Measurements from ENCODE around the gene GRIPAP1.

The GRIPAP1 gene

GRCh38 chrX:48969471-48969870, 32.6 kb downstream of the GRIPAP1 start:
- TF ChIP-seq CTCF (conservative IDR thresholded peaks at IDR 0.05) (no peak), ZFX (IDR thresholded peaks at IDR 0.05) (no peak)
- H3K27ac ChIP-seq: no peak overlapping the region

DNA sequence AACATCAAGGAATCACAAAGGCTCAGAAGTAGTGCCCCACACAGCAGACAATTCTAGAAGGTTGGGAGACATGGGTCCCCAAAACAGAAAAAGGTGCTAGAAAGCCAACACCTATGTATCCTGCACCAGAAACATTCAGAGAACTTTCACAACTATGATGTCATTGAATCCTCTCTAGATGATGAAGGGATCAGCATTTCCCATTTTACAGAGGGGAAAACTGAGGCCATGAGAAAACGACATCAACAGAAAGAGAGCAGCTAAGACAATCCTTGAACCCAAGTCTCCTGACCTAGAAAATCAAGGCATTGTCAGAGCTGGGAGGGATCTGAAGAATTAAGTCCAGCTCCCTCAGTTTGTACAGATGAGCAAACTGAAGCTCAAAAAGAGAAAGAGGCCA, 33.7 kb downstream of the GRIPAP1 start:
- TF ChIP-seq ZFX (IDR thresholded peaks at IDR 0.05): no peak
- no peak for TF ChIP-seq CTCF (conservative IDR thresholded peaks at IDR 0.05)
- H3K27ac ChIP-seq: no peak overlapping the region

DNA sequence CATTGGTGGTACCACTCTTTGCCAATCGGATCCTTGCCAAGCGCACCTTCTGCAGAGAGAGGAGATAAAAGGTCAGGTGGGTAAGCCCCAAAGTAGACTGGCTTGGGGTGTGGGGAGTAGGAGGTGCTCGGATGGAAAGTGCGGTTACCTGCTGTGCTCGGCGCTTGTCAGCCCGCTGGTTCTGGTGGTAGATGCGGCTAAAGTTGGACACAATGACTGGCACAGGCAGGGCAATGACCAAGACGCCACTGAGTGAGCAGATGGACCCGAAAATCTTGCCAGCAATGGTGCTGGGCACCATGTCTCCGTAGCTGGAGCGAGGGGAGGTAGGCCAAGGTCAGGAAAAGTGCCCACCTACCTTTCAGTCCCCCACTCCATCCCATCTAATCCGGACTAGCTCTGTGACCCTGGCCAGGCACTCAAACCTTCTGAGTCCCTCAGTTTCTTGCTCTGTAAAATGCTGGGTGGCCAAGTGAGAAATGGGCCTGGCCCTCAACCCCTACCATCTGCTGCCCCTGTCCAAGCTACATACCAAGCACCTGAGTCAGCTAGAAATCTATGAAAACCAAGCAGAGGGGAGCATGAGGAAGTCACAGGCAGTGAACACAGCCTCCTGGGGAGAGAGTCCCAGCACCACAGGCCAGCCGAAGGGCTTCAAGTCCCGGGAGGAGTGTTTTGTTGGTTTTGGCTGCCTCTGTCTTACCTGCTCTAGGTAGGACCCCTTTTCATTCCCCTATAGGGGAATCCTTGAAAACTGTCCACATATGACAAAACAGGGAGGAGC, 35.1 kb downstream of the GRIPAP1 start:
- TF ChIP-seq ZFX (IDR thresholded peaks at IDR 0.05): no peak
- no peak for TF ChIP-seq CTCF (conservative IDR thresholded peaks at IDR 0.05)
- H3K27ac ChIP-seq: no peak overlapping the region

DNA sequence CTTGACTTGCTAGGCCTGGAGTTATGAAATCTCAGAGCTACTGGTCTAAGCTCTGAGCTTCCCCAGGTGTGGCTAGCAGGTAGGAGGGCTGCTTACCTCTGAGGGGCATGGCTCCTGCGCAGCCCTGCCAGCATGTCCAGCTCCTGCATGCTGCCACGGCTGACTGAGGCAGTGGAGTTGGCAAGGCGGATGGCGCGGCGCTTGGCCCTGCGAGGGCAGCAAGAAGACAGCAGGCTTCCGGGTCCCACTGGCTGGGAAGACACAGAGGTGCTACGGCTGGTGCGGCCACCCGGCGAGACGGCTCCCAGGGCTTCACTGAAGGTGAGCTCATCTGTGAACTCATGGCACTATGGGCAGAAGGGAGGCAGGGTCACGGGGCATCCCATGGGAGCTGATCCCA, 36.1 kb downstream of the GRIPAP1 start:
- TF ChIP-seq CTCF (conservative IDR thresholded peaks at IDR 0.05): no peak
- TF ChIP-seq ZFX (IDR thresholded peaks at IDR 0.05): no peak
- no peak overlapping the region for H3K27ac ChIP-seq

- TF ChIP-seq ZFX (IDR thresholded peaks at IDR 0.05) (no peak), CTCF (conservative IDR thresholded peaks at IDR 0.05) (no peak)
Measured at GRCh38 chrX:48961585-48962091, 40.4 kb downstream of the GRIPAP1 start.

GRCh38 chrX:48960291-48960690, 41.8 kb downstream of the GRIPAP1 start:
- TF ChIP-seq CTCF (conservative IDR thresholded peaks at IDR 0.05) (no peak), ZFX (IDR thresholded peaks at IDR 0.05) (no peak)
- H3K27ac ChIP-seq: no peak overlapping the region

More at GRCh38 chrX:48961585-48962091, 40.4 kb downstream of the GRIPAP1 start:
- H3K27ac ChIP-seq: no peak overlapping the region

DNA sequence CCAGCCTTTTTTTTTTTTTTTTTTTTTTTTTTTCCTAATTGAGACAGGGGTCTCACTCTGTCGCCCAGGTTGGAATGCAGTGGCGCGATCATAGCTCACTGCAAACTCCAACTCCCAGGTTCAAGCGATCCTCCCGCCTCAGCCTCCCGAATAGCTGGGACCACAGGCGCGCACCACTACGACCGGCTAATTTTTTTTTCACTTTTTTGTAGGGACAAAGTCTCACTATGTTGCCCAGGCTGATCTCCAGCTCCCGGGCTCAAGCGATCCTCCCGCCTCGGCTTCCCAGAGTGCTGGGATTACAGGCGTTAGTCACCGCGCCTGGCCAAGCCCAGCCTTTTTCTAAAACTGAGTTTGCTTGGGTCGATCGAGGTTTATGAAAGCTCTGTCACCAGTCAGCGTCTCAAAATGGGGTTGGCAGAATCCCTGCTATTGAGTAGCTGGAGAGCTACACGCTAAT, 43.4 kb downstream of the GRIPAP1 start:
- TF ChIP-seq CTCF (conservative IDR thresholded peaks at IDR 0.05) (no peak), ZFX (IDR thresholded peaks at IDR 0.05) (no peak)
- H3K27ac ChIP-seq: peak overlapping the region; percentile 88

Measured in C4-2B (cell line).